Fibroblast of mammary gland (primary cell): ENCODE data around the gene TXNDC17.

Source experiments
- DNase-seq: peaks from one replicate; pipeline ENCODE4 v3.0.0-alpha.2; 2010; ENCODE audit warnings: low read depth
- H3K4me3 ChIP-seq: 2 replicates; pipeline ENCODE4 v1.5.1; 2011; ENCODE audit warnings: low read depth, mild to moderate bottlenecking, low read length, moderate library complexity; ENCODE audit not compliant: control insufficient read depth
- CTCF ChIP-seq: conservative IDR thresholded peaks from 2 replicates; pipeline ENCODE4 v1.5.1; 2011; ENCODE audit warnings: low read depth, low read length, inconsistent platforms; ENCODE audit not compliant: control insufficient read depth, insufficient read depth

TXNDC17 gene

GRCh38 chr17:6636105-6636504 lies 4.8 kb upstream of the TXNDC17 start:
- DNase-seq = no peak
- H3K4me3 ChIP-seq = no peak overlapping the region
- no peak for TF ChIP-seq CTCF

GRCh38 chr17:6636616-6637457 lies 4.0 kb upstream of the TXNDC17 start:
- DNase-seq = no peak
- H3K4me3 ChIP-seq = no peak overlapping the region
- TF ChIP-seq CTCF = no peak

- TF ChIP-seq CTCF = no peak
- DNase-seq = no peak
- H3K4me3 ChIP-seq = no peak overlapping the region
Measured at GRCh38 chr17:6637458-6637840, 3.4 kb upstream of the TXNDC17 start.

GRCh38 chr17:6638046-6638908 lies 2.6 kb upstream of the TXNDC17 start:
- DNase-seq = no peak
- no peak overlapping the region for H3K4me3 ChIP-seq
- TF ChIP-seq CTCF = no peak

- TF ChIP-seq CTCF = no peak
Measured at GRCh38 chr17:6639014-6639585, 1.8 kb upstream of the TXNDC17 start.

GRCh38 chr17:6639586-6640535 lies 999 bp upstream of the TXNDC17 start:
- H3K4me3 ChIP-seq = peak overlapping the region; percentile 94
- TF ChIP-seq CTCF = no peak
- peak; percentile 28 for DNase-seq

More at GRCh38 chr17:6639014-6639585, 1.8 kb upstream of the TXNDC17 start:
- H3K4me3 ChIP-seq = peak overlapping the region; percentile 94
- no peak for DNase-seq
